SH-SY5Y (cell line): Measurements from ENCODE around the gene PRXL2B.

Experiments used
- GATA2 ChIP-seq: IDR thresholded peaks from 2 replicates; pipeline ENCODE4 v1.6.1; 2011; ENCODE audit warnings: mild to moderate bottlenecking, low read depth, low read length
- GATA3 ChIP-seq: IDR thresholded peaks from 2 replicates; pipeline ENCODE4 v1.6.1; 2011; ENCODE audit warnings: low read depth, mild to moderate bottlenecking, low read length, moderate library complexity

PRXL2B gene

DNA sequence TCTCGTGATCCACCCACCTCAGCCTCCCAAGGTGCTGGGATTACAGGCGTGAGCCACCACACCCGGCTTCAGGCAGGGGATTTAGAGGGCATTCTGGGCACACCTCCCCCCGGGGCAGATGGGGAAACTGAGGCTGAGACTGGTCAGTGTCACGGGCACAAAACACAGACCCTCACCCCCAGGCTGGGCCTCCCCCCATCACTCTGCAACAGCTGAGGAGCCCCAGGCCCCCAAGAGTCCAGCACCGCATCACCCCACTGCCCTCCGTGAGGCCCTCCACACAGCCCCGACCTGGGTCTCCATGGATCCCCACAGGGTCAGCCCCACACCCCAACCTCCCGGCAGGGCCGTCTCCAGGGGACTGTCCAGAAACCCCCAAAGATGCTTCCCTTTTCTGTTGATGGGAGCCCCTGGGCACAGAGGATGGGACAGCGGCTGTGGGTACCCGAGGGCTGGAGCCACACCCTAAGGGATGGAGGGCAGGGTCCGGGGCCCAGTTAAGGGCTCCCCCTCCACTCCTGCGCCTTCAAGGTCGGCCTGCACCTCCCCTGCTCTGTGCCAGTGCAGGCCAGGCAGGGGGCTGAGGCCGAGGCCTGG lies 19.4 kb upstream of the PRXL2B start:
- TF ChIP-seq GATA2 (no peak), GATA3 (no peak)

DNA sequence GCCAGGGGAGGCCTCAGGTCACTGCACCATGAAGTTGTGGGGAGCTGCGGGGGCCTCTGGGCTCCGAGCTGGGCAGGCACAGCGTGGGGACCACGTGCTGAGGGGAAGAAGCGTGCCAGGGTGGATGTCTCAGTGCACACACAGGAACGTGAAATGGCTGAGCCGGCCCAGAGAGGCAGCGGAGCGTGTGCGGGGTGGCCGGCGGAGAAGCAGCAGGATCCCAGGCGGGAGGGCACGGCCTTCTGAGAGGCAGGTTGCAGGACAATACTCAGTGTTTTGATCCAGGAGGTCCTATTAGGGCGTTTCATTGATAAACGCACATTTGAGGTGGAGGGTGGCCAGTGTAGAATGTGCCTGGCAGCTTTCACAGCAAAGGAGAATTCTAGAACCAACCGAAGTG lies 17.5 kb upstream of the PRXL2B start:
- TF ChIP-seq GATA3 (no peak), GATA2 (no peak)

DNA sequence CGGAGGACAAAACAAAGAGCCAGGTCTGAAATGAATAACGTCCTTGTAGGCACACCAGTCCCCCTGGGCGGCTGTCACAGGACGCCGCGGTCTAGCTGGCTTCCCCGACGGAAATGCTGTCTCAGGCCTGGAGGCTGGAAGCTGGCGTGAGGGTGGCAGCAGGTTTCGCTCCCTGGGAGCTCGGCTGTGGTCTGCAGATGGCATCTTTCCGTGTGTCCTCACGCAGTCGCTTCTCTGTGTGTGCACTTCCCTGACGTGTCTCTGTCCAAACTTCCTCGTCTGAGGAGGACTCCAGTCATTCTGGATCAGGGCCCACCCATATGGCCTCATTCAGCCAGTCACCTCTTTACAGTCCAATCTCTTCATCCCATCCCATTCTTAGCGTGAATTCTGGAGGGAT lies 16.2 kb upstream of the PRXL2B start:
- TF ChIP-seq GATA3 (no peak), GATA2 (no peak)

DNA sequence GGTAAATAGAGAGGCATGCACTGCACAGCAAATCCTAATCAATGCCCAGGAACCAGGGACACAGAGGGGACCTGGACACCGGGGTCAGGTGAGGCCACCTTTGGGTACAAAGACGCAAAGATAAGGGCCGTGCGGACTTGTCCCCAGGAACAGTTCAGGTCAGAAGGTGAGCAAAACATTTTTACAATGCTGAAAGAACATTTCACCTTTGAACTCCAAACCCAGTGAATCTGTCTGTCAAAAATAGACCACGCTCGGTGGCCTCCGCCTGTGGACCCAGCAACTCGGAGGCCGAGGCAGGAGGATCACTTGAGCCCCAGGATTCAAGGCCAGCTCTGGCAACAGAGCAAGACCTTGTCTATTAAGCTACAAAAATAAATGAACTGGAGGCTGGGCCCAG lies 15.2 kb upstream of the PRXL2B start:
- no peak for TF ChIP-seq GATA2
- TF ChIP-seq GATA3, result no peak

DNA sequence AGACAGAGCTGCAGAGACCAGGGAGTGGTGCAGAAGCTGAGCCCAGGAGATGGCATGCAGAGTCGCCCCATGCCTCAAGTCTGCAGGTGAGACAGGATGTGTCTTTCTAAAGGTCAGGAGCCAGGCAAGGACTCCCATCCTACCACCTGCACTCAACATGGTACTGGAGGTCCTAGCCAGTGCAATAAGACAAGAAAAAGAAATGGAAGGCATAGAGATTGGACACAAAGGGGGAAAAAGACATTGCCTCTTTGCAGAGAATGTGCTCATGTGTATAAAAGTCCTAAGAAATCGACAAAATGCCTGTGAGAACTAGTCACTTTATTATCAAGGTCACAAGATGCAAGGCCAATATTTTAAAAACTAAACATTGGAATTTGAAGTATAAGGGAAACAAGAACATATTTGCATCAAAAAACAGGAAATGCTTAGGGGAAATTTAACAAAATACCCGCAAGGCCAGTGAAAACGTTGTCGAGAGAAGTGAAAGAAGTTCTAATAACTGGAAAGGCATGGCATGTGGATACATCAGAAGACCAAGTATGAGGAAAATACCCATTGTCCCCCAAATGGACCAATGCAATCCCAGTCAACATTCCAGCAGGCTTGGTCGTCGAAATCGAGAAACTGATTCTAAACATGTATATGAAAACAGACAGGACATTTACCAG lies 13.2 kb upstream of the PRXL2B start:
- TF ChIP-seq GATA2, result no peak
- TF ChIP-seq GATA3, result no peak

DNA sequence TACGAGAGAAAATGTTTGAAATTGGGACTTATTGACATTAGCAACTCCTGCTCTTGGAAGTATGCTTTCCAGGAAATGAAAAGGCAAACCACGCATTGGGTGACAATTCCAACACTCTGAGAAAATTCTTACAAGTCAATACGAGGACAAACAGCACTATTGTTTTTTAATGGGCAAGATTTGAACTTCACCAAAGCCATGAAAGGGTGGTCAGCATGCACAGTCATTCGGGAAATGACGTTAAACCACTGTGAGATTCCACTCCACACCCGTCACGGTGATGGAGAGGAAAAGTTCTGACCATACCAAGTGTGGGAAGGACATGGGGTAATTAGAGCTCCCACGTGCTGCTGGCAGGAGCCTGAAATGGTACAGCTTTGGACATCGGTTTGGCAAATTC lies 12.2 kb upstream of the PRXL2B start:
- TF ChIP-seq GATA2 (no peak), GATA3 (no peak)

DNA sequence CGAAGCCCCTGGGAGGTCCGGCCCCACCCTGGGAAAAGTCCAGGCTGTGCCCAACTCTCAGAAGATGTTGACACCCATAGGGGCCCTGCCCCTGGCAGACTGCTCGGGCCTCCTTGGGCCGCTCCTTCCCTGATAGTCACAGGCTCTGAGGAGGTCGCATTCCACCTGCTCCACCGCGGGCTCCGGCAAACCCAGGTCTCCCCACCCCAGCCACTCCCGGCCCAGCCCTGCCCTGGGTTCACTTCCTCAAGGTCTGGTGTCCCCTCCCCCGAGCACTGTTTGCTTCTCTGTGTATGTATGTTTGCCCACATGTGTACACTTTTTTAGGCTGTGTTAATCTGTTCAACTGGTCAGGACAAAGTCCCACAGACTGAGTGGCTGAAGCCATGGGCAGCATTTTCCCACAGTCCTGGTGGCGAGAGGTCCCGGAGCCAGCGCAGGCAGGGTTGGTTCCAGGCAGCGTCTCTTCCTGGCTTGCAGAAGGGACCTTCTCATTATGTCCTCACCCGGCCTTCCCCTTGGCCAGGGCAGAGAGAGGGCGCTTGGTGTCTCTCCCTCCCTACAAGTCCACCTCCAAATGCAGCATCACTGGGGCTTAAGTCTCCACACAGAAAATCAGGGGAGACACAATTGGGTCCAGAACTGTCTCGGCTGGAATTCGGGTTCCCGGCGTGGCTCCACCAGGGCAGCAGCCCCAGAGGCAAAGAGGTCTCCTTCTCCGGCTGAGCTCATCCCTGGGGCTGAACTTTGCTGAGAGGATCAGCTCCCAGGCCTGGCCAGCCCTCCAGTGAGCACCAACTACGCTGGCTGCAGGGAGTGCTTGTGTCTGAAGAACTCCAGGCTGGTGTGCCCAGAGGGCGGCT lies 10.5 kb upstream of the PRXL2B start:
- TF ChIP-seq GATA3, result no peak
- TF ChIP-seq GATA2, result no peak

DNA sequence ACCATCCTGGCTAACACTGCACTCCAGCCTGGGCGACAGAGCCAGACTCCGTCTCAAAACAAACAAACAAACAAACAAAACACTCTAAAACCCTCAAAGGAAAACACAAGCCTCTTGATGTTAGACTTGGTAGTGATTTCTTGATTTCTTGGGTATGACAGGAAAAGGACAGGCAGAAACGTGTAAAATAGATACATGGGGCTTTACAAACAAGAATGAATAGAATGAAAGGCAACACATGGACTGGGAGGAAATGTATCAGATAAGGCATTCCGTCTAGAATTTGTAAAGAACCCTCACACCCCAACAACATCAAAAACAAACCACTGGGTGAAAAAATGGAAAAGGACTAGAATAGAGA lies 7.8 kb upstream of the PRXL2B start:
- no peak for TF ChIP-seq GATA3
- no peak for TF ChIP-seq GATA2

DNA sequence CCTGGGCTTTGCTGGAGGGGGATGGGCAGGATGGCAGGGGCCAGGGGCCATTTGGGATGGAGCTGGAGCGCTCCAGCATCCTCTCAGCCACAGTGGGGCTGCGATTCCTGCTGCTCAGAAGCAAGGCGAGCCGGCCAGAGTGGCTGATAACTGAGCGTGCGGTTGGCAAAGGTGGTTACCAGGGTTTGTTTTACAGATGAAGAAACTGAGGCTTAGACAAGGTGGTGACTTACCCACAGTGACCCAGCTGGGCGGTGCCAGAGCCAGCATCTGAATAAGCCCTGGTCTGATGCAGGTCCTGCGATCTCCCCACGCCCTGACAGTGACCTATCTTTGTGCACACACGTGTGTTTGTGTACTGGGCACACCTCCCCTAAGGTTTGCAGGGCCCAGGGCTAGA lies 5.9 kb upstream of the PRXL2B start:
- TF ChIP-seq GATA2, result no peak
- no peak for TF ChIP-seq GATA3

DNA sequence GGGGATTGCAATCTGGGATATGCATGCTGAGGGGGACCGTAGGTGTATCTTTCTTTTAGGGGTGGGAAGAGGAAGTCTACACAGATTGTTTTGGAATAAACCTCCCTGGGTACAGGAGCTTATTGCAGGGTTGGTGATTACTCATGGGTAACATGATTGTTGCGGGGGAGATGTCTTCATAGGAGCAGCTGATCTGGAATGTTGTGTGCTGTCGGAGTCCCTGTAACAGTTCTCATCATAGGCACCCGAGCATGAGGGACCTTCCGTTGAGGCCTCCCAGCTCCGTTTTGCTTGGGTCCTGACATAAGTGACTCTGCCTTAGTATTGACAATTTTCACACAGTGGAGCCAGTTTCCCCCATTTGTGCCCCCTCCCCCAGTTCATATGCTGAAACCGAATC lies 4.2 kb upstream of the PRXL2B start:
- TF ChIP-seq GATA2, result no peak
- TF ChIP-seq GATA3, result no peak

DNA sequence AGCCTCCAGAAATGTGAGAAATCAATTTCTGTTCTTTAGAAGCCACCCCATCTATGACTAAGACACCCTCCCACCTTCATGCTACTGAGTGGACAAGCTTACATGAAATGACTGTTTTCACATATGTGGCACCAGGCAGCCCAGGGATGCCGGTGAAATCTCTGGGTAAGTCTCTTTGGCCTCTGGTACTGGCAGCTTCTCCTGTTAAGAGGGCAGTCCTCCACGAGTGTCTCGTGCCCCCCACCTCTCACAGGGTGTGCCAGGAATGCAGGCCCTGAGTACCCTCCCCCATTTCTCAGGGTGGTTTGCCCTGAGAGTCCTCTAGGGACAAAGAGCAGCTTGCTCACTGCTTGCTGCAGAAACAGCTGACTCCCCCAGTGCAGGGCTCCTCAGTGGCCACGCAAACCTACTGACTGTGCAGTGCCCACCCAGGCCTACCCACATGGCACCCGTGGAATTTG lies 3.2 kb upstream of the PRXL2B start:
- TF ChIP-seq GATA2 (no peak), GATA3 (no peak)

DNA sequence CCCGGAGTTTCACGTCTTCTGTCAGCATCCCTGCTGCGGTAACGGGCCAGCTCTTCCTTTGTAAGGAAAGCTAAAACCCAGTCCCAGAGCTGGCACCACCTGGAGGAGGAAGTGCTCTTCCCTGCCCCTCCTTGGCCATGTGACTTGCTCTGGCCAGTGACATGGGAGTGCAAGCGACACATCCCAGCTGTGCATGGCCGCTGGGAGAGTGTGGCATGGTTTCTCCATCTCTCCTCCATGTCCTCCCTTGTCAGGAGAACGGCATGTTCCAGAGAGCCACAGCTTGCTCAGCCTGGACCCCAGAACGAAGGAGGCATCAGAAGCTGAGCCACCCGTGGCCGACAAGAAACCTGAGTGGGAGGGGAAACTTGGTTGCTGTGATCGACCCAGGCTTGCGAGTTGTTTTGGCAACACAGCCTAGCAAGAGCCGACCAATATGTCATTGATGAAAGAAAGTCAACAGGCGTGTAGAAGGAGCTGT lies 2.7 kb upstream of the PRXL2B start:
- no peak for TF ChIP-seq GATA3
- TF ChIP-seq GATA2, result no peak

DNA sequence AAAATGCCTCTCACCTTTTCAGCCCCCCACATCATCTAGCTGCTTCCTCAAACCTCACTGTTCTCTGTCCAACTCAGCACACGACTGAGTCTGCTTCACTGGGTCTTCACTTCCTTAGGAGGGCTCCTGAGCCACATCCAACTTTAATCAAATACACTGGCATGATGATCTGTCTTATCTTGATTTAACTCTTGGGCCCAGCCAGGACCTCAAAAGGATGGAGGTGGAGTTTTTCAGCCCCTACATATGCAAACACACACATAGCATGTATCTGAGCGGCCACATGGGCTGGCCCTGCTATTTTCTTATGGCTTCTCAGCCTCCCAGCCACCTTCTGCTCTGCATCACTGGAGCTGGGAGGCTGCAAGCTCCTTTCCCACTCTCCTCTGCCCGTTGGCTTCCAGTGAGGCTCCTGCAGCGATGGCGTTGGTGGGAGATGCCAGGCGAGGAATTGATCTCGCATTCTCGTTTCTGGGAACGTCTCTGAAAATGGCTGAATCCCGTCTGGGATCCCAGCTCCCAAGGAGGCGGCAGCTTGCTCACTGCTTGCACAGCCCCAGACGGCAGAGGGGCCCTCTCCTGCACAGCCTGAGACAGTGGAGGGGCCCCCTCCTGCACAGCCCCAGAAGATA lies 1.8 kb upstream of the PRXL2B start:
- no peak for TF ChIP-seq GATA2
- TF ChIP-seq GATA3, result no peak

DNA sequence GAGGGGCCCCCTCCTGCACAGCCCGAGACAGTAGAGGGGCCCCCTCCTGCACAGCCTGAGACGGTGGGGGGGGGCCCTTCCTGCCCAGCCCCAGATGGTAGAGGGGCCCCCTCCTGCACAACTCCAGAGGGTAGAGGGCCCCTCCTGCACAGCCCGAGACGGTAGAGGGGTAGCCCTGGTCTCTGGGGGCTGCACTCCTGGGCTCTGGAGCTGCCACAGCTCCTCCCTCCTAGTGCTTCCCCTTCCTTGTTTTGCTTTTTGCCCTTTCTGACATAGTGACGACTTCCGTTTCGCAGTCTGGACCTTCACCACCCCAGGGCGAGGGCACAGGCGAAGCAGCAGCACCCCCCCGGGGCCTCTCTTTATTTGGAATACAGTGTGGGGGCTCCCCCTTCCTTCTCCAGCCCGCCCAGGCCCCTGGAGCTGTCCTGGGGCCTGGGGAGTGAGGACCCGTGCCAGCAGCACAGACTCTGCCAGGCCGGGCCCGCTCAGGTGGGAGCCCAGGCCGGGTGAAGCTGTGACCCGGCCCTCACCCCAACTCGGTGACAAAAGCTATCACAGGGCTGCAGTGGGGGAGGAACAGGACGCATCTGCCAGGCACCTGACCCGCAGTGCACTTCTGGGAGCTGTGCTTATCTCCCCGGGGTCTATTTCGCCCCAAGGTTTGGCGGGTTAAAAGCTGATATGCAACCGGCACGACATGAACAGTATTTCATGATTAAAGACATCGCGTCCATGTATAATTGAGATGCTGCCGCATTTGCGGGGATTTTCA lies 1.1 kb upstream of the PRXL2B start:
- TF ChIP-seq GATA3 (no peak), GATA2 (peak; percentile 59)
